Mucosa of gallbladder (tissue), 1 donor: ENCODE data around the gene TSPO. TPM values are rescaled to one million over a fixed set of nuclear protein-coding genes. Genes with fewer than 3 reads are reported as not detected.

ENCODE experiments used
- DNase-seq: peaks from one replicate; pipeline ENCODE4 v3.0.0-alpha.2; 2020; ENCODE audit warnings: low spot score
- total RNA-seq: library from RNA; stranded (reverse); gene quantifications from one replicate; pipeline ENCODE4 v1.2.1, GENCODE V29; 2021
- donor health status: DM: no; HTN: no; CAD: no.

TSPO gene
- total RNA-seq, 1 donor from 2014 or later, result 322 TPM

DNA sequence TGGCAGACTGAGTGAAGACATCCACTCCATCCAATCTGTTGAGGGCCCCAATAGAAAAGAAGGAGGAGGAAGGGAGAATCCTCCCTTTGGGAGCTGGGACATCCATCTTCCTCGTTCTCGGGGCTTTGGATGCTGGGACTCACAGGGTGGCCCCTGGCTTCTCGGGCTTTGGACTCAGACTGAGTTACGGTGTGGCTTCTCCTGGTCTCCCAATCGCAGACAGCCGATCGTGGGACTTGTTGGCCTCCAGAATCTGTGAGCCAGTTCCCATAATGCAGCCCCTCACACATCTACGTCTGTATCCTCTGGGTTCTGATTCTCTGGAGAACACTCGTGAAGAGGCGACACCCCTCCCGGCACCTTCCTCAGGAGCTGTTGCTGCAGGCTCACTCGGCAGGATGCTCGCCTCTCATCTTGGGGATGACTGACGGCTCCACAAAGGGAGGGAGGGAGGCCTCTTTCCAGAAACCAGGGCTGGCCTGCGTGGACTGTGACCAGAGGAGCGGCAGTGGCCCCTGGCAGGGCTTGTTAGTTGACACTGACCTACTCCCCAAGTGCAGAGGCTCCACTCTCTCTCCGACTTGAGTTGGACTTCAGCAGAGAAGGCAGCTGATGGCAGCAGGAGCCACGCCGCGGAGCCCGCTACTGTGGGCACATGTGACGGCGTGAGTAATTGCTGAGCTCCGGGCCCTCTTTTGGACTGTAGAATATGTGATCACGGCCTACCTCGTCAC is 50.3 kb downstream of the TSPO start:
- no peak for DNase-seq

DNA sequence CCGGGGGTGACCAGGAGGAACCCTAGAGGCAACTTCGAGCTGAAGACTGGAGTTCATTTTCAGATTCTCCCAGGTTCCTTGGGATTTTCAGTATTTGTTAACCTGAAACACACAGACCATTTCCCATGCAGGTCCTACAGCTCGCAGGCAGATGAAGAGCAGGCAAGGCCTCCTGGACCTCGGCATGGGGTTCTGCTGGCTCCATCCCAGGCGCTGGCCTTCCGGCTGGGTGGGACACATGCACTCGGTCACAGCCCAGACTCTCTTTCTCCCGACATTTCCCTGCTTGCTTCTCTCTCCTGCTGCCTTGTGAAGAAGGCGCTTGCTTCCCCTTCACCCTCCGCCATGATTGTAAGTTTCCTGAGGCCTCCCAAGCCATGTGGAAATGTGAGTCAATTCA is 51.0 kb downstream of the TSPO start:
- DNase-seq, result no peak

DNA sequence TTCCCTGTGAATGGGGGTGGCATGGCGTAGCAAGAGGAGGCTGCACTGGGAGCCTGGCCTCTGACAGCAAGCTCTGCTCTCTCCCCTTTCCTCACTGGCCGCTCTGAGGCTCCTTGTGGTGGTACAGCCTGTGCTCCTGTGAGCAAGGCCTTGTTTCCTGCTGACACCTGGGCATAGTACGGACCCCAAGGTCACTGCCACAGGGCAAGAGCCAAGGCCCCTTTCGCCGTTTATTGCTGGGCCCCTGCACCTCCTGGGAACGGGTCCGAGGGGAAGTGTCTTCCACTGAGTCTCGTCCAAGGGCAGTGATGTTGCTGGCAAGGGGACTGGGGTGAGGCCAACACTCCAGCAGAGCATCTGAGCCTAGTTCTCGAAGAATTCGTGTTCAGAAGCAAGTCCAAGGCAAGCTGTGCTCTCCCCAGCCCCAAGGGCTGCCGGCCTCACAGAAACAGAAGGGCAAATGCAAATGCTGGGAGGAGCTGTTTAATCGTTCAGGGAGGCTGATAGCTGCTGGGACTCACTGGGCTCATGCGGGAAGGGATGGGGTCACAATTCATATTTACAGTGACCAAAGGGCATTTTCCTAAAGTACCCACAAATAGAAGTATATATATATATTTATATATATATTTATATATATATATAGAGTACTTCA is 51.5 kb downstream of the TSPO start:
- no peak for DNase-seq

- DNase-seq, result no peak
These were observed 52.2 kb downstream of the TSPO start for GRCh38 chr22:43203471-43203981.

- no peak for DNase-seq
These were observed 53.9 kb downstream of the TSPO start for GRCh38 chr22:43205261-43205691.

GRCh38 chr22:43205748-43206508 is 54.6 kb downstream of the TSPO start:
- no peak for DNase-seq

DNA sequence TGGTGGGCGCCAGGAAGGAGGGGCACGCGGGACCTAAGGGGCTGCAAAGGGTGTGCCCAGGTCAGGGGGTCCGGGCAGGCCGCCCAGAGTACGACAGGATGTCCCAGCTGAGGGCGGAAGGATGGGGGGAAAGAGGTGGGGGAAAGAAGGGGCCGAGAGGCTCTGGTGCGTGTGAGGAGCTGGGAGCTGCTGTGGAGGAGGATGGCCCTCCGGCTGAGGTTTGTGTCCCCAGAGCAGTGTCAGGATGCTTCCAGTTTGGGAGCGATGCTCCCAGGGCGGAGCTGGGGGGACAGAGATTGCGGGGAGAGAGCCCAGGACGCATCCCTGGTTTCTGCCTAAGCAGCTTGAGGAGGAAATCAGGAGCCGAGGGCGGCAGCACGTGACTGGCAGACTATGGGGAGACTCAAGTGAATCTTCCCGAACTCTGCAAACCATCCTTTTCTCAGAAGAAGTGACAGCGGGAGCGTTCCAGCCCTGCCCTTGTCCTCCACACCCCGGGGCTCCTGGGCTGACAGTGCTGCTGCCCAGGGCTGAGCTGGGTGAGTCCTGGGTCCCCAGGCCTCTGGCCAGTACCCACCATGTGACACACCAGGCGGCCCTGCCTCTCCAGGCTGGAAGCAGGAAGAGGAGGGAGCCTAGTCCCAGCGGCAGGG is 55.3 kb downstream of the TSPO start:
- no peak for DNase-seq

- DNase-seq, result no peak
These were observed 56.0 kb downstream of the TSPO start for GRCh38 chr22:43207386-43207785.

DNA sequence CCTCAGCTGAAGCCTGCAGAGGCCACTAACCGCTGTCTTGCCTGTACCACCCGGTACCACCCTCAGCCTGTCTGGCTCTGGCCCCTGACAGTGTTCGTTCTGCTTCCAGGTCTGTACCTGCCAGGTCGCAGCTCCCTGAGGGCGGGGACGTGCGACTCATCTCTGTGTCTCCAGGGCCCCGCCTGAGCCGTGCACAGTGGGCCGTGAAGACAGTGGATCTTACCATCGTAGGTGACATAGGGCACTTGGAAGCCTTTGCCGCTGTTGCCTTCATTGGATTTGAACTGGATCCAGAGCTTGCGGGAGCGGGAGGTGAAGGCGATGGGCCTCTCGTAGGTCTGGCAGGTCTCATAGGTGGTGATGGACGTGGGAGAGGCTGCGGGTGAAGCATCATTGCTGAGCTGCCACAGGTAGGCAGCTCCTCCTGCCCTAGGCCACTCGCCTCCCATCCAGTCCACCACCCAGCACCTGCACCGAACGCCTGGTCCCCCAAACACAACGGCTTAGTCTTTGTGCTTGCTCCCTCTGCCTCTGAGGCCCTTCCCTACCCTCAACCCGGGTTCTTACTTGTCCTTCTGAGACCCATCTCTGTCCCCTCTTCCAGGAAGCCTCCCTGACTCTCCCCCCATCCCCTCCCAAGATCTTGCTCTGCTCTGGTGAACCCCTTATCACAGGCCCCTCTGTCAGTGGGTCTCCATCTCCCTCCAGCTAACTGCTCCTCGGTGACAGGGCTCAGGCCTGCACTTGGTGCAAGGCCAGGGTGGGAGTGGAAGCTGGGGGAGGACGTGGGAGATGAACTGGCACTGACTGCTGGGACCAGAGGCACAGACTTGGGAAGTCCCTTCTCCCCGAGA is 56.7 kb downstream of the TSPO start:
- DNase-seq, result no peak

DNA sequence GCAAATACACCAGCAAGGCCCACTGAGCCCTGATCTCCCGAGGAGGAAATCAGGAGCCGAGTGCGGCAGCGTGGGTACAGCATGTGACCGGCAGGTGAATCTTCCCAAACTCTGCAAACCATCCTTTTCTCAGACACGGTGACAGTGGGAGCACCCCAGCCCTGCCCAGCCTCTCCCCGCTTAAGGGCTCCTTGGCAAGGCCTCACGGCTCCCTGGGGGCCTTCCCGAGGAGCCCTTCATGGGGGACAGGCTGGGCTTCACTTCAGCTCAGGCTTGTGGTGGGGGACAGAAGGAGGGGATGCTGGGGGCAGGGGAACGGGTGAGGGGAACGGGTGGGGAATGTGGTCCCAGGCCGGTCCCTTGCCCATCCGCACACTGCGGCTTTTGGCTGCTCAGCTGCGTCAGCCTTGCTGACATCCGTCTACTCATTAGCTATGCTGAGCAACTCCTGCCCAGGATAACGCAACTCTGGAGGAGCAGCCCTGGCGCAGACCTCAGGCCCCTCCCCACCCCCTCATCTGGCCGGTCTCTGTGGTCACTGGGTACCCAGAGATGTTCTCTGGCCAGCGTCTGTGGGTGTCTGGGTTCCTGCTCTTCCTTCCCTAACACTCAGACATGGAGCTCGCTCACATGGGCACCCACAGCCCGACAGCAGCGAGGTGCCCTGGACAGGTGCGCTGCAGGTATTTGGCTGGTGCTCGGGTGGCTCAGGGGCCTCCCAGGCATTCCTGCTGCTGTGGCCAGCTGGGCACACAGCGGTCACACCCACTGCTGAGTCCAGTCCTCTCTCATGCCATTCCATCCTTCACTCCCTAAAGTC is 57.6 kb downstream of the TSPO start:
- no peak for DNase-seq

DNA sequence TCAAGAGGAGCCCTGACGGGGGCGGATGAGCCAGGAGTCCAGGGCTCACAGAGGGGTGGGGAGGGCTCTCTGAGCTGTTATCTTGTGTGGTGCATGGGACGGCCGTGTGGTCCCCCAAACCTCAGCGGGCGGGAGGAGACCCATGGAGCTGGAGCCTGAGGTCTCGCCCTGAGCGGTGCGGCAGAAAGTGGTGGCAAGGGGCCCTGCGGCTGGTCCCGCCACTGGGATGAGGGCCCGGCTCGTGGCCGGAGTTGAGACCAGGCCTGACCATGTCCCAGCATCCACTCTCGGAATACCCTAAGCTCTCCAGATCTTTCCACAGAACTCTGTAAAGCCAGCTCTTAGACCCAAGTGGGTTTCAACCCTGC is 58.1 kb downstream of the TSPO start:
- no peak for DNase-seq

DNA sequence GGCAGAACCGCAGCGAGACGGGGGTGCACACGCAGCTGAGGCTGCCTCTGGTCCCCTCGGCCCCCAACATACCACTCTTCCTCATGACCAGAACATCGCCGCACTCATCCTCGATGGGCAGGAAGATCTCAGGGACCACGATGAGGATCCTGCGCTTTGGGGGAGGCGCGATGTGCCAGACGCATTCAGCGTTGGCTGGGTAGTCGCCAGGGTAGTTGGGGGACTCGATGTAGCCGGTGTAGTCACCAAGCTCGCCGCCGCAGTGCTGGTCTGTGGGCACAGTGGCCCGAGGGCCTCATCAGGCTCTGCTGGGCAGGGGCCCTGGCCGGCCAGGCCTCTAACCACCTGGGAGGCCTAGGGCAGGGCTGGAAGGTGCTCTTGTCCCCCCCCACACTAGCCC is 58.6 kb downstream of the TSPO start:
- DNase-seq, result no peak

DNA sequence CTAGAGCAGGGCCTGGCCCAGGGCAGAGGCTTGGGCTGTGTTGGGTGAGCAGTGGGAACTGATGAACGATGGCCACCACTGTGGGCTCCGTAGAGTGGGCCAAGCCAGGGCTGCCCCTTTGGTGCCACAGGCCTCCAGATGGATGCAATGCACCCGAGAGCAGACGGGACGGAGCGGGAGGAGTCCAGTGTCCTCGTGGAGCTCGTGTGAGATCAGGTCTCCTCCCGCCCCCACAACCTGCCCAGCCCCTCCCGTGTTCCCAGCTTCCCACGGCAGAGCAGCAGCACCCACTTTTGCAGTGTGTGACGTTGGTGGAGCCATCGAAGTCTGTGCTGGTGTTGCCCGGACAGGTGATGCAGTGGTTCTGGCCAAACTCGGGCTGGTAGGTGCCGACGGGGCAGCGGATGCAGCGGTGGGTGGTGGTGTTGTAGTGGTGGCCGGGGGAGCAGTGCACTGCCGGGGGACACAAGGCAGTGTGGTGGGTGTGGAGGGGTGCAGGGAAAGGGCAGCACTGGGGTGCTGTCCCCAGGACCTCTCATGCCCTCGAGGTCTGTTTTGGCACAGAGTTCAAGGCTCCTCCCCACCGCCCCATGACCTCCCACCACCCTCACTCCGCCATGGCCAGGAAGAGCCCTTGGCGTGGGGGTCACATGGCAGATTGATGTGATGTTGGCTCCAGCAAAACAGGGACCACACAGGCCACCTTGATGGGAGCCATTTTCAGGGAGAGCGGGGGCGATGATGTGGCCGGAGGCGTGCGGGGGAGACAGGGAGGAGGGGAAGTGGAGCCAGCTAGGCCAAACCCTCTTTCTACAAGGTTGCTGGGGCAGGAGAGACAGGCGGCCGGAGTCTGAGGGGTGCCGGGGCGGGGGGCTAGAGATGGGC is 59.5 kb downstream of the TSPO start:
- DNase-seq, result no peak

- no peak for DNase-seq
These were observed 60.6 kb downstream of the TSPO start for GRCh38 chr22:43211941-43212433.

DNA sequence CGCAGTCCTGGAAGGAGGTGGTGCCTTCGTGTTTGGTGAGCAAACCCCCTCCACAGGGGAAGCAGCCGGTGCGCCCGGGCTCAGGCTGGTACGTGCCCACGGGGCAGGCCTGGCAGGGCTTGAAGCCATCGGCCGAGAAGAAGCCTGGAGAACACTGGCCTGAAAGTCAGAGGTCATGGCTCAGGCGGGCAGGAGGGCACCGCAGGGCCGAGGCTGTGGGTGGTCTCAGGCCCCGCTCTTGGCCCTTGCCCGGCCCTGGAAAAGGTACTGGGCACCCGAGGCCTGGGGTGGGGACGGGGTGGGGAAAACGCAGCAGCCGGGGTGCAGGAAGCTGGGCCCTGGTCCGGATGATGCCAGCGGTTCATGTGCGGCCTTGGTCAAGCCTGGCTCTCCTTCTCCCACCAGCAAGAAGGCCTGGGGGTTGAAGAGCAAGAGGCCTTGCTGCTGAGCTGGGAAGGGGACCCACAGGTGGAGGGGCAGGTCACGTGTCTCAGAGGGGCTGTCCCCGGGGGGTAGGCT is 61.1 kb downstream of the TSPO start:
- DNase-seq, result no peak
